Activated T-cell treated with anti-CD3 and anti-CD28 coated beads for 24 hours (primary cell): ENCODE data around the gene CA6.
"Not testable (repeated sequence)": the region's sequence is repeated elsewhere in the genome, so short reads cannot be mapped to it uniquely, and the experiment has no call there.

ENCODE experiments used
- DNase-seq: peaks from one replicate; pipeline ENCODE4 v3.0.0-alpha.2; 2020; ENCODE audit warnings: low read depth

CA6 gene

GRCh38 chr1:8945568-8945967, at the start of gene CA6:
Gene CA6, plus strand, starts transcription at chr1:8945868. Its CDS starts 19 bp downstream, at chr1:8945887.
- no peak for DNase-seq

GRCh38 chr1:8896775-8897174, 48.9 kb upstream of the CA6 start:
- DNase-seq: not testable (repeated sequence)

DNA sequence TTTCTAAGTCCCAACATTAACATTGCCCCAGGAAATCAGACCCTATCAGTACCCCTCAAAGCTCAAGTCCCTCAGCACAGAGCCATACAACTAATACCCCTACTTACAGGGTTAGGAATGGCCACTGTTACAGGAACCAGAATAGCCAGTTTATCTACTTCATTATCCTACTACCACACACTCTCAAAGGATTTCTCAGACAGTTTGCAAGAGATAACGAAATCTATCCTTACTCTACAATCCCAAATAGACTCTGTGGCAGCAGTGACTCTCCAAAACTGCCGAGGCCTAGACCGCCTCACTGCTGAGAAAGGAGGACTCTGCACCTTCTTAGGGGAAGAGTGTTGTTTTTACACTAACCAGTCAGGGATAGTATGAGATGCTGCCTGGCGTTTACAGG, 48.2 kb upstream of the CA6 start:
- not testable (repeated sequence) for DNase-seq

- not testable (repeated sequence) for DNase-seq
Observed at GRCh38 chr1:8898418-8898817, 47.2 kb upstream of the CA6 start.

- DNase-seq: no peak
Observed at GRCh38 chr1:8899046-8899445, 46.6 kb upstream of the CA6 start.

DNA sequence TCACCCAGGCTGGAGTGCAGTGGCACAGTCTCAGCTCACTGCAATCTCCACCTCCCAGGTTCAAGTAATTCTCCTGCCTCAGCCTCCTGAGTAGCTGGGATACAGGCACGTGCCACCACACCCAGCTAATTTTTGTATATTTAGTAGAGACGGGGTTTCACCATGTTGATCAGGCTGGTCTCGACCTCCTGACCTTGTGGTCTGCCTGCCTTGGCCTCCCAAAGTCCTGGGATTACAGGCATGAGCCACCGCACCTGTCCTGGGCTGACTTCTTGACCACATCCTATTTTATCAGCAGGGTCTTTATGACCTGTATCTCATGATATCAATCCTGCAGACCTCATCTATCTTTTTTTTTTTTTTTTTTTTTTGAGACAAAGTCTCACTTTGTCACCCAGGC, 45.0 kb upstream of the CA6 start:
- DNase-seq: not testable (repeated sequence)

DNA sequence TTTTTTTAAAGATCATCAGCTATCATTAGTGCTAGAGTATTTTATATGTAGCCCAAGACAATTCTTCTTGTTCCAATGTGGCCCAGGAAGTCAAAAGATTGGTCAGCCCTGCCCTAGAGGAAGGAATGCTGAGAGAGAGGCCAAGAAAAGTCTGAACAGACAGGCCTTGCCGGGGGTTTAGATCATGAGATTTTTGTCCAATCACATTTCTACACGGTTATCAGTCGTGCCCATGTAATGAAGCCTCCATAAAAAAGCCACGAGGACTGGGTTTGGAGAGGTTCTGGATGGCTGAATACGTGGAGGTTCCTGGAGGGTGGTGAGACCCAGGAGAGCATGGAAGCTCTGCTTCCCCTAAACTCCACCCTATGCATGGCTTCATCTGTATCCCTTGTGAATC, 42.9 kb upstream of the CA6 start:
- no peak for DNase-seq

DNA sequence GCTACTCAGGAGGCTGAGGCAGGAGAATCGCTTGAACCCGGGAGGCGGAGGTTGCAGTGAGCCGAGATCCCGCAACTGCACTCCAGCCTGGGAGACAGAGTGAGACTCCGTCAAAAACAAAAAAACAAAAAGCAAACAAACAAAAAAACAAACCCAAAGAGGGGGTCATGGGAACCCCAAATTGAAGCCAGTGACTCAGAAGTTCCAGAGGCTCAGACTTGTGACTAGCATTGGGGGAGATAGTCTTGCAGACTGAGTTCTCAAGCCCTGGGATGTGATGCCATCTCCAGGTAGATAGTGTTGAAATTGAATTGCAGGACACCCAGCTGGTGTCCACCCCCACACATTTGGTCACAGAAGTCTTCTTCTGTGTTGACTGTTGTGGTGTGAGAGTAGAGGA, 42.3 kb upstream of the CA6 start:
- DNase-seq: no peak

GRCh38 chr1:8903908-8904650, 41.6 kb upstream of the CA6 start:
- DNase-seq: no peak

- no peak for DNase-seq
Observed at GRCh38 chr1:8905582-8906191, 40.0 kb upstream of the CA6 start.

GRCh38 chr1:8908388-8909151, 37.1 kb upstream of the CA6 start:
- DNase-seq: no peak

- DNase-seq: no peak
Observed at GRCh38 chr1:8910331-8910730, 35.3 kb upstream of the CA6 start.

DNA sequence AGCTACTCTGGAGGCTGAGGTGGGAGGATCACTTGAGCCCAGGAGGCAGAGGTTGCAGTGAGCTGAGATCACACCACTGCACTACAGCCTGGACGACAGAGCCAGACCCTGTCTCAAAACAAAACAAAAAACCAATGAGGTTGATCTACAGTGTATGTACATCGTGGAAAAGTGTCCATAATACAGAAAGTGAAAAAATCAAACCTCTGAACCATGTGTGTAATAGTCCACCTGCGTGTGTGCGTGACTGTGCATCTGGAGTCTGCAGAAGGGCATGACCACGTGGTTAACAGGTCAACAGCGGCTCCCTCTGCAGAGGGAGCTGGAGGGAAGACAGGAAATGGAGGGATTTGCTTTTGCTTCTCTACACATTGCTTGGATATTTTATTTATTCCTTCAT, 34.8 kb upstream of the CA6 start:
- DNase-seq: no peak

- no peak for DNase-seq
Observed at GRCh38 chr1:8911416-8912309, 34.0 kb upstream of the CA6 start.

GRCh38 chr1:8913457-8913856, 32.2 kb upstream of the CA6 start:
- DNase-seq: no peak

DNA sequence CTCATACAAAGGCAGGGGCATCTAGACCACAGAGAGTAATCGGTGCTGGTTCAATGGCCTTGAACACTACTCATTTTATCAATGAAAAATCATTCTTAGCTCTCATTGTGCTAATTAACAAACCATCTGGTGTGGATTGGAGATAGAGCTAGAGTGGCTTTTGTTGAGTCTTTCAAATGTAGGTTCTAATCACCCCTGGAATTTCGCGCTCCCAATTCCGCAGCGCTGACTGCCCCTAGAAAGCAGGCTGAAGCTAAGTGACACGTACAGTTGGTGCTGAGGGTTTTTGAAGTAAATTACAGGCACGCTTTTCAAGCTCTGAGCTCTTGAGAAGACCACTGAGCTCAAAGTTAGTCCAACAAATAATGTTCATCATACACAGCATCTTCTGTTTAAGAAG, 31.2 kb upstream of the CA6 start:
- no peak for DNase-seq

DNA sequence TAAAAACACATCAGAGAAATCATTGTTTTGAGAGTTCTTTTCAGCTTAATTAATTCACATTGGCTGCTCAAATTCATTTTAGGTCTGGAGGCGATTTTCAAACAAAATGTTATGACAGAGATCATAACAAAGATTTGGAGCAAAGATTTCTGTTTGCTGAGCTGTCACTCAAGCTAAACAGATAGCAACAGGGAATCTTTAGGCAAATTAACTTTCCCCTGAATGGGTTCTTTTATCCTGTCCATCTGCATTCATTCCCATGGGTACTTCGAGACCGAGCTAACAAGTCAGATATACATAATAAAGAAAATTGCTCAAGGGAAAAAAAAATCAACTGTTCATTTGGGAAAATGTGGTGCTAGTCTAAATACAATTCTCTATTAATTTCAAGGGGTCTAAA, 30.2 kb upstream of the CA6 start:
- DNase-seq: no peak

DNA sequence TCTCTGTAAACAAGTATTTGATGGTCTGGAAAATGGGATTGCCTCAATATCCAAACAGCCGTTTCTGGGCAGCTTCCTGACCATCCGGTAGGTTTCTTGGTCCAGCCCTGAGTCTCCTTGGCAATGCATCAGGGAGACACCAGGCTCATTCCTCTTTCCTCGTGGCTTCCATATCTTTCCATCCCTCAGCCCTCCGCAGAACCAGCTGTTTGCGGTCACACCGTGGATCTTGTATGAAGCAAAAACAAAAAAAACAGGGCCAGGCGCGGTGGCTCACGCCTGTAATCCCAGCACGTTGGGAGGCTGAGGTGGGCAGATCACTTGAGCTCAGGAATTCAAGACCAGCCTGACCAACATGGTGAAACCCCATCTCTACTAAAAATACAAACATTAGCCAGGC, 28.1 kb upstream of the CA6 start:
- not testable (repeated sequence) for DNase-seq

DNA sequence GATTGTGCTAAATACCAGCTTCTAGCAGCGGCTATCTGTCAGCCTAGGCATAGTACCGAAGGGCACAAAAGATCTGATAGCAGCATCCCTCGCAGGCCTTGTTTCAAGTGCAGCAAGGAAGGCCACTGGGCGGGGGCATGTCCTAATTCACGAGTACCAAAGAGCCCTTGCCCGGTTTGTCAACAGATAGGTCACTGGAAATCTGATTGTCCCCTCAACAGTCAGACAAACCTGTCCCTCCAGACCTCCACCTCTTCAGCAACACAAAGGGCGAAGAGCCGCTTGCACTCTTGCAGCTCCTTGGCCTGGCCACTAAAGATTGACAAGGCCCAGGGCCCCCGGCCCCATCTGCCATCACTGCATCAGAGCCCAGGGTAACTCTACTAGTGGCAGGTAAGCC, 22.7 kb upstream of the CA6 start:
- no peak for DNase-seq

- DNase-seq: no peak
Observed at GRCh38 chr1:8925406-8925805, 20.3 kb upstream of the CA6 start.

GRCh38 chr1:8925960-8926359, 19.7 kb upstream of the CA6 start:
- DNase-seq: no peak
